Osteoblast (primary cell): ENCODE data around the gene PSD4. TPM values are rescaled to one million over a fixed set of nuclear protein-coding genes. Genes with fewer than 3 reads are reported as not detected.

Source experiments
- DNase-seq: peaks from one replicate; pipeline ENCODE4 v3.0.0; 2011; ENCODE audit warnings: low spot score, mixed read lengths; ENCODE audit not compliant: insufficient read length; ENCODE audit errors: missing footprints
- H2AFZ ChIP-seq: 2 replicates; pipeline ENCODE4 v1.6.0; 2011; ENCODE audit warnings: mild to moderate bottlenecking, low read length
- H3K27ac ChIP-seq: 2 replicates; pipeline ENCODE4 v1.5.1; 2011; ENCODE audit warnings: mild to moderate bottlenecking, low read depth, low read length, moderate library complexity
- H3K27me3 ChIP-seq: 2 replicates; pipeline ENCODE4 v1.6.0; 2012; ENCODE audit warnings: mild to moderate bottlenecking, control low read depth, inconsistent platforms, low read length, moderate library complexity; ENCODE audit not compliant: insufficient read depth
- H3K36me3 ChIP-seq: 2 replicates; pipeline ENCODE4 v1.5.1; 2011; ENCODE audit warnings: mild to moderate bottlenecking, low read length, control low read depth, moderate library complexity; ENCODE audit not compliant: insufficient read depth
- H3K4me1 ChIP-seq: 2 replicates; pipeline ENCODE4 v1.5.1; 2011; ENCODE audit warnings: mild to moderate bottlenecking, low read length, control low read depth, moderate library complexity; ENCODE audit not compliant: insufficient read depth
- H3K4me2 ChIP-seq: 2 replicates; pipeline ENCODE4 v1.6.0; 2011; ENCODE audit warnings: mild to moderate bottlenecking, low read length; ENCODE audit not compliant: insufficient read depth
- H3K4me3 ChIP-seq: fragments of 200-600 bp; sonication (generic); 3 replicates; pipeline ENCODE4 v1.5.1; 2012; ENCODE audit warnings: mild to moderate bottlenecking, low read length, inconsistent platforms; ENCODE audit not compliant: insufficient read depth
- H3K79me2 ChIP-seq: 2 replicates; pipeline ENCODE4 v1.6.0; 2012; ENCODE audit warnings: mild to moderate bottlenecking, low read length, control low read depth, inconsistent platforms; ENCODE audit not compliant: insufficient read depth
- H3K9me3 ChIP-seq: 2 replicates; pipeline ENCODE4 v1.5.1; 2011; ENCODE audit warnings: low read depth, low read length, control low read depth
- H4K20me1 ChIP-seq: 2 replicates; pipeline ENCODE4 v1.6.0; 2012; ENCODE audit warnings: mild to moderate bottlenecking, low read length, control low read depth; ENCODE audit not compliant: insufficient read depth
- total RNA-seq: library from RNA; depleted of rRNA; stranded (reverse); fragments of >200 nt; gene quantifications from 2 replicates; pipeline ENCODE4 v1.2.3, GENCODE V29; 2012
- TF ChIP-seq, protein P1 (sequence below): IDR thresholded peaks from 2 replicates; pipeline ENCODE4 v1.5.1; 2011; ENCODE audit warnings: mild to moderate bottlenecking, low read depth, low read length, moderate library complexity; ENCODE audit errors: extremely low read depth

The PSD4 gene
- total RNA-seq, 1 donor: 1.8 TPM

DNA sequence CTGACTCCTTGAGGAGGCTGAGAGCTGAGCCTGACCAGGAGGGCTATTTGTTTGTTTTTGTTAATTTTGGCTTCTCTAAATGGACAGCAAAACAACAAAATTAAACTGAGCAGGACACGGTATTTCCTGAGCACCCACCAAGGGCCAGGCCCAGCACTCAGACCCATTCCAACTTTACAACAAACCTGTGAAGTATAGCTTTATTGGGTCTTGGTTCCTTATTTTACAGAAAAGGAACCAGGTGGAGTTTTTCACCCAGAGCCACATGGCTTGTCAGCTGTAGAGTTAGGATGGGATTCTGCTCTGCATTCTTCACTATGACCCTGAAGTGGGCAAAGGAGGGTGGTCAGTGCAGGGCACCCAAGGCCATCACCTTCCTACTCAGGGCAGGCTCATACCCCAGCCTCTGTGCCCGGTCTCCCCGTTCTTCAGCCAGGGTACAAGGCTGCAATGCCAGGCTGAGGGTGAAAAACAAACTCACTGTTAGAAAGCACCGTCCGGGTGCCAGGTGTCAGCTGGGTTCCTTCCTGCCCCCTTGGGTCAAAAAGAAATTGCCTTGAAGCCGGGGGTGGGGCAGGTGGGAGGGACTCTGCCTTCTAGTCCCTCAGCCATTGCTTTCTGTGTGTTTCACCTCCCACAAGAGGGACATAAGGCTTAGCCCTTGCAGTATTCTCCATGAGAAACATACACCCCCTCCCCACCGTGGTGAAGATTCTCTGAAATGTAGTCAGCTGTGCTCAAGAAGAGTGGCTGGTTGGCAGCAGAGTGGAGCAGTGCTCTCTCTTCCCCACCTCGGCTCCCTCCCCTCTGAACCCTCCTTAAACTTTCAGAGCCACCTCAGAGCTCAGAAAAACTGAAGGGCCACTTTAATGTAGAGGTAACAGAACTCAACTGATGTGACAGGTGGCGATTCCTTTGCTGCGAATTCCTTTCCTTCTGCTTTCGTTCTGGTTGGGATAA, 2.2 kb downstream of the PSD4 start:
- Histone ChIP-seq H3K4me2 (no peak overlapping the region), H4K20me1 (no peaks in the 10 kb centered on the region), H3K36me3 (no peaks in the 10 kb centered on the region), H3K79me2 (no peaks in the 10 kb centered on the region), H2AFZ (no peak overlapping the region), H3K9me3 (no peaks in the 10 kb centered on the region), H3K27ac (no peak overlapping the region), H3K27me3 (no peaks in the 10 kb centered on the region), H3K4me3 (no peak overlapping the region), H3K4me1 (no peaks in the 10 kb centered on the region)
- TF ChIP-seq, protein P1, sequence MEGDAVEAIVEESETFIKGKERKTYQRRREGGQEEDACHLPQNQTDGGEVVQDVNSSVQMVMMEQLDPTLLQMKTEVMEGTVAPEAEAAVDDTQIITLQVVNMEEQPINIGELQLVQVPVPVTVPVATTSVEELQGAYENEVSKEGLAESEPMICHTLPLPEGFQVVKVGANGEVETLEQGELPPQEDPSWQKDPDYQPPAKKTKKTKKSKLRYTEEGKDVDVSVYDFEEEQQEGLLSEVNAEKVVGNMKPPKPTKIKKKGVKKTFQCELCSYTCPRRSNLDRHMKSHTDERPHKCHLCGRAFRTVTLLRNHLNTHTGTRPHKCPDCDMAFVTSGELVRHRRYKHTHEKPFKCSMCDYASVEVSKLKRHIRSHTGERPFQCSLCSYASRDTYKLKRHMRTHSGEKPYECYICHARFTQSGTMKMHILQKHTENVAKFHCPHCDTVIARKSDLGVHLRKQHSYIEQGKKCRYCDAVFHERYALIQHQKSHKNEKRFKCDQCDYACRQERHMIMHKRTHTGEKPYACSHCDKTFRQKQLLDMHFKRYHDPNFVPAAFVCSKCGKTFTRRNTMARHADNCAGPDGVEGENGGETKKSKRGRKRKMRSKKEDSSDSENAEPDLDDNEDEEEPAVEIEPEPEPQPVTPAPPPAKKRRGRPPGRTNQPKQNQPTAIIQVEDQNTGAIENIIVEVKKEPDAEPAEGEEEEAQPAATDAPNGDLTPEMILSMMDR: no peak
- no peak for DNase-seq

DNA sequence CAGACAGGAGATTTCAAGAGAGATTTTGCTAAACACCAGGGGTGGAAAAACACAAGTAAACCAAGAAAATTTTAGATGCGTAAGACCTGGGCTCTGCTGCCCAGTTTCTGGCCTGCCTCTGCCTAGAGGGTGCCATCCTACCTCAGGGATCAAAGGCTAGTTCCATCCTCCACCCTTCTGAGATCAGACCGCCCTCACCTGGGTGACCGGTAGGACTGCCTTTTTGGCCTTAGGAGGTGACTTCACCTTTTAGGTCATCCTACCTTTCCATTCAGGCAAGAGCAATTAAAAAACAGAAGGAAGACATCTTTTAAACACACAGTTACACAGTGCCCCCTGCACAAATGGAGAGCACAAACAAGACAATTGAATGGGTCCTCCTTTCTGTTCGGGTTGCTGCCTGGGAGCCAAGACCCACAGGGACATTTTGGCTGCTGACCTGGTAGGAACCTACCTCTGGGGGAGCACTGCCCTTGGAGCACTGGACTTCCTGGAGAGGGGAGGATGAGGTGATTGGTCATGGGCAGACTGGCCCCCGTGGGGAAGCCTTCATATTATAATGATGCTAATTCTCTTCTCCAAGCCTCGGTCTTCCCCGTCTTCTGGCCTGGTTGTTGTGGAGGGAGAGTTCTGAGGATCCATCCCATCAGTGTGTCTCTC, 3.1 kb downstream of the PSD4 start:
- H3K9me3 ChIP-seq: no peaks in the 10 kb centered on the region
- no peak overlapping the region for H3K27ac ChIP-seq
- no peak overlapping the region for H3K4me2 ChIP-seq
- H4K20me1 ChIP-seq: no peaks in the 10 kb centered on the region
- TF ChIP-seq, protein P1: no peak
- H3K79me2 ChIP-seq: no peaks in the 10 kb centered on the region
- H3K4me3 ChIP-seq: no peak overlapping the region
- H3K27me3 ChIP-seq: no peaks in the 10 kb centered on the region
- H3K4me1 ChIP-seq: no peaks in the 10 kb centered on the region
- H3K36me3 ChIP-seq: no peaks in the 10 kb centered on the region
- DNase-seq: no peak
- H2AFZ ChIP-seq: no peak overlapping the region

GRCh38 chr2:113178069-113178746, 4.4 kb downstream of the PSD4 start:
- H3K4me2 ChIP-seq: no peak overlapping the region
- no peaks in the 10 kb centered on the region for H4K20me1 ChIP-seq
- no peaks in the 10 kb centered on the region for H3K4me1 ChIP-seq
- TF ChIP-seq, protein P1: no peak
- no peak overlapping the region for H3K4me3 ChIP-seq
- no peak overlapping the region for H2AFZ ChIP-seq
- H3K79me2 ChIP-seq: no peaks in the 10 kb centered on the region
- no peaks in the 10 kb centered on the region for H3K36me3 ChIP-seq
- no peak for DNase-seq
- H3K27me3 ChIP-seq: no peaks in the 10 kb centered on the region
- no peak overlapping the region for H3K27ac ChIP-seq
- H3K9me3 ChIP-seq: no peaks in the 10 kb centered on the region
